Measurements from ENCODE around the gene ATXN1.
A peak's percentile ranks its signal among the peaks of the same experiment; 100 is the strongest.
"Not testable (repeated sequence)": the region's sequence is repeated elsewhere in the genome, so short reads cannot be mapped to it uniquely, and the experiment has no call there.

ATXN1 gene

DNA sequence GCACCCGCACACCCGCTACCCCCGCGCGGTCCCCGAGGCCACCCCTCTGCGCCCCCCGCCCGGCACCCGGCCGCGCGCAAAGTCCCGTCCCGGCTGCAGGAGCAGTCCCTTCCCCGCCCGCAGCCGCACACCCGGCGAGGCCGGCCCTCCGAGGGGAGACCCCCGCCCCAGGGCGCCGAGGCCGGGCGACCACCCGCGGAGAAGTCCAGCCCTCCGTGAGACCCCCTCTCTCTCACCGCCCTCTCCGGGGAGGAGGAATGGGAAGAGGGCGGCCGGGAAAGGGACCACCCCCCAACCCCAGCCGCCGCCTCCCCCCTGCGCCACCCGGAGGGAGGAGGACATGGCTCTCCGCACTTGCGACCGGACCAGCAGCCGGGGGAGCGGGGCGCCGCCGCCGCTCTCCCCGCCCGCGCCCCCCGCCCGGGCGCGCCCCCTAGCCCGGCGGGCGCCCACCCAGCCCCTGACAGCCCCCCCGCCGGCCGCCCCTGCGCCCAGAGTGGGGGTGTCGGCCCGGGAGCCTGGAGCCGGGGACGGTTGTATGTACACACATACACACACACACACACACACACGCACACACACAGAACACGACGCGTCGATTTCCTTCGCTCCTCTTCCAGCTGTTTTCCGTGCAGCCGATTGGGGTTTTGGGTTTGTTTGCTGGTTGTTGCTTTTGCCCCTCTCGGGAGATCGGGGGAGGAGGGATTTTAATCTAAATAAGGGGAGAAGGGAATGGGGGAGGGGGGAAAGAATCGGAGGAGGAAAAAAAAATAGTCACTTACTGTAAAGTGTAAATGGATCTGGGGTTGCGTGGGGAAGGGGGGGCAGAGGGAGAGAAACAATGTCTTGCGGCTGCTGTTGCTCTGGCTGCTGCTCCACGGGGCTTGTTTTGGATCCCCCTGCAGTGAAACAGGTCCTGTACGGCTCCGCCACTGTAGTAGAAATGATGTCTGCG, at the start of gene ATXN1:
TSS of gene ATXN1 (minus strand) at position 945 of the 955 bp plus-strand sequence.
- DNase-seq = peak; percentile 6

DNA sequence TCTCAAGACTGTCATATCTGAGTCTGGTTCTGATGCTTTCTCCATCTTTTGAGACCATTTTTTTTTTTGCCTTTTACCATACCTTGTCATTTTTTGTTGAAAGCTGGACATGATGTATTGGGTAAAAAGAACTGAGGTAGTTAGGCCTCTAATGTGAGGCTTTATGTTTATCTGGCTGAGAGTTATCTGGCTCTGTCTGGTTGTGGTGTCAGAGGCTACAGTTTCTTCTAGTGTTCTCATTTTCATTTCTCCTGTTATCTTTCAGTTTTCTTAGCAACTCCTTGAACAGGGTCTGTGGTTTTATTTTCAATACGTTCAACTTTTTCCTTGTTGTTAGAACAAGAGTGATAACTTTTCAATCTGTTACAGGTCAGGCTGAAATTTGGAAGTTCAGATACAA, 49.2 kb upstream of the ATXN1 start:
- DNase-seq = no peak

DNA sequence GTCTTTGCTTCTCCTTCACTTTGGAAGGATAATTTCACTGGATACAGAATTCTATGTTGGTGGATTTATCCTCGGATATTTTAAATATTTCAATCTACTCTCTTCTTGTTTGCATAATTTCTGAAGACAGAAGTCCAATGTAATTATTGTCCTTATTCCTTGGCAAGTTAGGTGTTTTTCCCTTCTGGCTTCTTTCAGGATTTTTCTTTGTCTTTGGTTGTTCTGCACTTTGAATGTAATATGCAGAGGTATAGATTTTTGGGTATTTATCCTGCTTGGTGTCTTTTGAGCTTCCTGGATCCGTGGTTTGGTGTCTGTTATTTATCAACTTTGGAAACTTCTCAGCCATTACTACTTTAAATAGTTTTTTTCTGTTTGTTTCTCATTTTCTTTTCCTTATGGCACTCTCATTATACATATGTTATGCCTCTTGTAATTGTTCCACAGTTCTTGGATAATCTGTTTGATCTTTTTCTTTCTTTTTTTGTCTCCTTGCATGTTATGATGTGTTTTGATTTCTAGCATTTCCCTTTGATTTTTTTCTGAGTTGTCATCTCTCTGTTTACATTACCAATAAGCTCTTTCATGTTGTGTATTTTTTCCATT, 48.6 kb upstream of the ATXN1 start:
- no peak for DNase-seq

DNA sequence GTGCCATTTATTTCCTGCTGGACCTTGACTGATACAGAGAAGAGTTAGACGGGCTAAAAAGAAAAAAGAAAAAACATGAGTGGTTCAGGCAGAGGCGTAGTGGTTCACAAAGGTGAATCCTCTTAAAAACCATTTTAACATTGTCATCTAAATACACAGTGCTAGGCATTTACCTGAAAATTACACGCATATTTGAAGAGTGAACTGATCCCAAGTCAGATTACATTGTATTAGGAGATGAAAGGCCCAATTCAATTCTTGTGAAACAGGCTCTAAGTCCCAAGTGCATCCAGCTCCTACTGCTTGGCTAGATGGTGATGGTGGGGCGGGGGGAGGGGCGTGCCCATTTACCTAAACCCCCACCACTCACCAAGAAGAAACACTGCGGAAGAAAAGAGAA, 46.7 kb upstream of the ATXN1 start:
- DNase-seq = no peak

DNA sequence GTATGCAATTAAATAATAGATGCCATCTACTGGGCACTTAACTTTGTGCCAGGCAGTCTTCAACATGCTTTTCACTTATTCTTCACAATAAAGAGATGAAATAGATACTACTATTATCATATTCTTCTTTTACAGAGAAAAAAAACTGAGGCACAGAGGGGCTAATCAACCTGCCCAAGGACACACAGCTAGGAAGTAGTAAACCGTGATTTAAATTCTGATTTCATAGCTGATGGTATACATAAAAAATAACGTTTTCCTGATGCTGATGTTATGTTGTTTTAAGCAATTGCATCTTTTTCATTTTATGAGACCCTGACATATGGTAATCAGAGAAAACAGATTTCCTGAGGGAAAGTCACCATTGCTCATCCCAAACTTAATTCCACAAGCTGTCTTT, 45.1 kb upstream of the ATXN1 start:
- no peak for DNase-seq

DNA sequence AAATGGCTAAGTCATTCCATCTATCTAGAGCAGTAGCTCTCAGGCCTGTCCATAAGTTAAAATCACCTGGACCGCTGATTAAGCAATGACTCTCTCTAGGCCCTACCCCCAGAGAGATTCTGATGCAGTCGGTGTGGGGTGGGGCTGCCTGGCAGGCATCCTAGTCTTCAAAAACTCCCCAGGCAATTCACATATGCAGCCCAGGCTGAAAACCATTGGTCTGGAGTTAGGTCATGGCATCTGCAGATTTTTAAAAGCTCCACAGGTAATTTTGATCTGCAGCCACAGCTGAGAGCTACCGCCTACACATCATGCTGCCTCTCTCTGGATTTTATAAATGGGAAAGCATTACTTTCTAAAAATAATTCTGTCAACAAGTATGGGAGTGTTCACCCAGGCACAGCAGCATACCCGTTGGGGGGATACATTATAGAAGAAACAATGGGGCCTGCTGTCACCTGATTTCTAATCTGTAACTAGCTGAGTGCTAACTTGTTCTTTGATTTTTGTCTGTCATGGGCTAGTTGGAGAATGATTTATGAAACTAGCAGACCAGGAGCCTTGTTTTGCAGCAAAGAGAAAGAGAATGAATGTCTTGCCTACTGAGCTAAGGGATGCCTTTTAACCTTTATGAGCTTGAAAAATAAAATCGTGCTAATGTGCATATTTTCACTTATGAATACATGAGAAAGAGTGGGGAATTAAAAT, 44.1 kb upstream of the ATXN1 start:
- DNase-seq = no peak

DNA sequence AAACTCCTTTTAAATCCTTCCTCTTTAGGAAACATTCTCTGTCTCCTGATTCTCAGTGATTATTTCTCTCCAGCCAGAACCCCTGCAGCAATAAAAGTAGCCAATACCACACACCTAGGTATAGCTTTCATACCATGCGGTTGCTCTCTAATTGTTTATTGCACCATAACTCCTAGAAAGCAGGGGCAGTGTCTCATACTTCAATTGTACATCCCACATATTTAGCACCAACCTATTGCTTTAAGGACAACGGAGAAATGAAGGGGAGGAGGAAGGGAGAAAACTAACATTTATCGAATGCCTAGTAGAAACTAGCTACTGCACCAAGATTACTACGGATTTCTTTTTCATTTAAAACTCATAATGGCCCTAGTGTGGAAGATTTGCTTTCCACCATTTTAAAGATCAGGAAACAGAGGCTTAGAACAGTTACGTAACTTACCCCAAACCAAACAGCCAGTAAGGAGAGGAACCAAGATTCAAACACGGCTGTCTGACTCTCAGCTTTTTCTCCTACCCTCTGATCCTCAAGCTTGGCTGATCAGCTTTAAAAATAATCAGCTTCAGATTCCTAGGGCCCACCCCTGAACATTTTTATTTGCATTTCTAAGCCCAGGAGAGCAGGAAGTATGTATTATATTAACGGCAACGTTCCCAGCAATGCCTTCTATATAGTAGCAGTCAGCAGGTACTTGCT, 43.4 kb upstream of the ATXN1 start:
- no peak for DNase-seq

DNA sequence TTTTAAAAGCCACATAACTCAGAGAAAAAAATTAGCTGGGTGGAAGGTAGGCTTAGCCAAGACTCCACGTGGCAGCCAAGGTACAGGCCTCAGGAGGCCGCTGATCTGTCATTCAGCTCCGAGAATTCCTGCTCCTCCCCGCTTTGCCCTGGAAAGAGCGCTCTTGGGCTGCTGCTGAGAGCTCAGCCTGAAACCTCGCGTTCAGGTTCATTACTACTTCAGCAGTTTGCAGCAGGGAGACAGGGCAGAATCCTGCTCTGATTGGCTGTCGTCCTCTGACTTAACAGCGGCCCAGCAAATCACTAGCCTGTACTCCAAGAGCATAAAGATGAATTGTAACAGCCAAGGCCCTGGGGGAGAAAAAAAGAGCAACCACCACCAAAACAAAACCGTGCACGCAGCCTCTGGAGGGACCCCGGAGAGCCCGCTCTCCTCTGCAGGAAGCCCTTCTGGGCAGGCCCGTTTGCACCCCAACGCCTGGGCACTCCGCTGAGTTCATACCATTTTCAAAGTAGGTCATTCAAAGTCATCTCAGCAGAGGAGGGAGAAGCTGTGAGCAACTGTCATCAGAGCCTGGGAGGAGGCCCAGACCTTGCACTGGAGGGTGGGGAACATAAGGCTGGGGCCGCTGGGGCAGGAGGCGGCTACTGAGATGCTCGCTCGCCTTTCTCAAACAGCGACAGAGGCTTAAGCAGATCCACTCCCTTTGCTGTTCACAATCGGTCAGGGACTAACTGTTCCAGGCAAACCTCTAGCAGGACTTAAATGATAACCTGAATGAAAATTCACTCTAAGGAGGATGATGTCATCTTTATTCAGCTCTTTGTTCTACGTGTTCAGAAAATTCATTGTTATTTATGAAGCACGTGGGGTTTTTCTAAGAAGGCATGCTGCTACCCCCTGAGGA, 42.3 kb upstream of the ATXN1 start:
- DNase-seq = no peak

DNA sequence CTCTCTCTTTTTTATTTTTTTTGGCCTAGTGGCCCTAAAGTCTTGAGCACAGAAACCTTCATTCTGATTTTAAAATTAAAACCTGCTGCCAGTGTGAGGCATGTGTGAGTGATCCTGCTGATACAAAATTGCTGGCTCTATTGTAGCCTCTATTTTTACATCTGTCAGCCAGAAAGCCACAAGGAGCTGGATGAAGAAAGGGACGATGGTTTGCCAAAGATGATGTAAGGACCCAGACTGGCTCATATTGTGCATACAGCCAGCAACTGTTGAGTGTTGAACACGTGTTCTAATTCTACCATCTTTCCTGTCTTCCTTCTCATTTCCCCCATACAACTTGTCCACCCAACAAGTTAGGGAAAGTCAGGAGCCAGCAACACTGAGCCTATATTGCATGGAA, 40.8 kb upstream of the ATXN1 start:
- DNase-seq = no peak

DNA sequence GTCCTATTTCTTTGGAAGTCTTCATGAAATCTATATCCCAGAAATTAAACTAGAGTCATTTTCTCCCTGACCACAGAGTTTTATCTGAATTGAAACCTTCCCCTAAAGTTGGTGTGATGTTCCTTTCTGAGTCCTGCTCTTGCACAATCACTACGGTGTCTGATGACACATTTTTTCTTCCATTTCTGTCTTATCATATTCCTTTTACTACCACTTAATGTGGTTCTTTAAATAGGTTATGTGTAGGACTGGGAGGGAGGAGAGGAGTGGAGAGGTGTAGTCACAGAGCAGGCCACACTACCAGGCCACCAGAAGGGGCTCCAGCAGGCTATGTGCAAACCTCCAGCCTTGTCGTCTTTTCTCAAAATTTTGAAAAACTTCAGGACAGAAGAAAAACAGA, 39.7 kb upstream of the ATXN1 start:
- no peak for DNase-seq

DNA sequence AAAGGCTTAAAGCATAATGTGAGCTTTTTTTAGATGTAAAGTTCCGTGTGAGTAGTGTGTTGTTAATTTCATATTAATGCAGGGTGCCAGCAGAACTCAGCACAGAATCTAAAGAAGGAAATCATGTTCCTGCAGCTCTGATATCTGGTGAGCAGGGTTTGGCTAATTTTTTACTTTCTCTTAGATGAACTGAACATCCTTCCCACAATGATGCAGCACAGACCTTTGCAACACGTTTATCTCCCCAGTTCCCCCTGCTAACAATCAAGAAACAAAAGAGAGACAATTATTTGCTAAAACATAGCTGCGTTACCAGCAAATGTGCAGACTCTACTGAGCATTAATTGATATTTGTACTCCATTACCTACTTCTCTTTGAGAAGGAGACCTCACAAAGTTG, 39.1 kb upstream of the ATXN1 start:
- no peak for DNase-seq

DNA sequence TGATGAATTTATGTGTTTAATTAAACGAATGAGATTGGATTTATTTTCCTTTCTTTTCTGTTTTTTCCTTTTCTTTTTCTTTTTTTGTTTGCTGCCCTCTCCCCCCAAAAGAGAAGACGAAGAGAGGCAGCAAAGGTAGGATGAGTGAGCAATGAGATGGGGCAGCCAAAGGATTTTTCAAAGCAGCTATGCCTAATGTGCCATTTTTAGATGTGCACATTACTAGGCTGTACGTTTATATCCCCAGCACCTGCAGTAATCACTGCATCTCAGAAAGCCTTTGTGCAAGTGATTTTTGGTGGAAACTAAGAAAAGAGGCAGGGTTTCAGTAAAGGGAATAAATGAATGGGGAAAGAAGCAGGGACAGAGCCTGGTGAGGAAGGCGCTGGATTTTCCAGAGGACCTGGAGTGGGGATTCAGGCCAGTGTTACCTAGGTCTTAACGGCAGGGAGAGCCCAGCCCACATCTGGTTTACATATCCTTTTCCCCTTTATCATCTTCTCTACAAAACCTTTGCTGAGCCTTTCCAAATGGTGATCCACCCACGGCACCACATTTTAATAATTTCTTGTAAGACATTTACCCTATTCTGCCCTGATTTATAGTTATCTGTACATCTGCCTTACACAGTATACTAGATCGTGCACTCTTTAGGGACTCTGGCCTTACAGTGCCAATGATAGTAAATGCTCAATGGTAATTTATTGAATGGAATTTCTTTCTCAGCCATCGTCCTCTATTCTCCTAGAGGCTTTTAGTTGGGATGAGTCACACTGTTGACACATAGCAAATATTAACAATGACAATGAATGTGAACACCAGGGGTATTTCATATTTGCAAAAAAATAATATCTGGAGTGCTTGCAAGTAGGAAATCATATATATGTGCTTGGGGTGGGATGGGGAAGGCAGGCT, 38.3 kb upstream of the ATXN1 start:
- DNase-seq = no peak

DNA sequence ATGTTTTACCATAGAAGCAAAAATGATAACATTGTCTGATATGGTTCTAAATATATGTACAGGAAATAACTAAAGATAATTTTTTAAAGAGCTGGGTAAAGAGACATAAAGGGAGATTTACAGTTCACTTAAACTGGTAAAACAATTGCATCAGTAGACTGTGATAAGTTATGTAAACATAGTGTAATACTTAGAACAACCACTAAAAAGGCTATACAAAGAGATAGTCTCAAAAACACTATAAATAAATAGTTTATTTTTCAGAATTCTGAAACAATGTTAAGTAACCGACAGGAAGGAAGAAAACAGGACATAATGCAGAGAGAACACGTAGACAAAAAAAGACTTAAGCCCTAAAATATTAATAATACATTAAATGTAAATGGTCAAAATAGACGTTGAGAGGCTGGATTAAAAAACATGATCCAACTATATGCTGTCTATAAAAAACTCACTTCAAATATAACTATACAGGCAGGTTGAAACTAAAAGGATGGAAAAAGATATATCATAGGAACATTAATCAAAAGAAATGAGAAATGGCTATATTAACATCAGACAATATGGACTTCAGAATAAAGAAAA, 32.7 kb upstream of the ATXN1 start:
- no peak for DNase-seq

DNA sequence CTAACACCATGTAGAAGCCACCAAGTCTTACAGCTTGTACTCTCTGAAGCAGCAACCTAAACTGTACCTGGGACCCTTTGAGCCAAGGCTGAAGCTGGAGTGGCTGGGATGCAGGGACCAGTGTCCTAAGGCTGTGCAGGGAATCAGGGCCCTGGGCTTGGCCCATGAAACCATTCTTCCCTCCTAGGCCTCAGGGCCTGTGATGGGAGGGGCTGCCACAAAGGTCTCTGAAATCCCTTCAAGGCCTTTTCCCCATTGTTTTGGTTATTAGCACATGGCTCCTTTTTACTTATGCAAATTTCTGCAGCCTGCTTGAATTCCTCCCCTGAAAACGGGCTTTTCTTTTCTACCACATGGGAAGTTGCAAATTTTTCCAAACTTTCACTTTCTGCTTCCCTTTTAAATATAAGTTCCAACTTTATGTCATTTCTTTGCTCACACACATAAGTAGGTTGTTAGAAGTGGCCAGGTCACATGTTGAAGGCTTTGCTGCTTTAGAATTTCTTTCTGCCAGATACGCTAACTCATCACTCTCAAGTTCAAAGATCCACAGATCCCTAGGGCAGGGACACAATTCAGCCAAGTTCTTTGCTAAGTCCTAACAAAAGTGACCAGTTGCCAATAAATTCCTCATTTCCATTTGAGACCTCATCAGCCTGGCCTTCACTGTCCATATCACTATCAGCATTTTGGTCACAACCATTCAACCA, 28.2 kb upstream of the ATXN1 start:
- DNase-seq = no peak

DNA sequence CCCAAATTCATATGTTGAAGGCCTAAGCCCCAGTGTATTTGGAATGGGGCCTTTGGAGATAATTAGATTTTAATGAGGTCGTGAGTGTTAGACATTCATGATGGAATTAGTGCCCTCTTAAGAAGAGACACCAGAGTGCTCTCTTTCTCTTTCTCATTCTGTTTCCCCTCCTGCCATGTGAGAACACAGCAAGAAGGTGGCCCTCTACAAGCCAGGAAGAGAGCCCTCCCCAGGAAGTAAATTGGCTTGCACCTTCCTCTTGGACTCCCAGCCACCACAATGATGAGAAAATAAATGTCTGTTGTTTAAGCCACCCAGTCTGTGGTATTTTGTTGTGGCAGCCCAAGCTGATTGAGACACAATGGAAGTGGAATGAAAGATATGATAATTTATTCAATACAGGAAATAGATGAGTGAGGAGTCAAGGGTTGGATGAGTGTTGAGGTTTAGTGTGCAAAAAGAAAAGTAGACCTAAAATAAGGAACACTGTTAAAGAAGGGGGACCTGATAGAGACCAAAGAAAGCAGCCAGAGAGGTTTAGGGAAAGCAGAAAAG, 25.9 kb upstream of the ATXN1 start:
- DNase-seq = no peak

DNA sequence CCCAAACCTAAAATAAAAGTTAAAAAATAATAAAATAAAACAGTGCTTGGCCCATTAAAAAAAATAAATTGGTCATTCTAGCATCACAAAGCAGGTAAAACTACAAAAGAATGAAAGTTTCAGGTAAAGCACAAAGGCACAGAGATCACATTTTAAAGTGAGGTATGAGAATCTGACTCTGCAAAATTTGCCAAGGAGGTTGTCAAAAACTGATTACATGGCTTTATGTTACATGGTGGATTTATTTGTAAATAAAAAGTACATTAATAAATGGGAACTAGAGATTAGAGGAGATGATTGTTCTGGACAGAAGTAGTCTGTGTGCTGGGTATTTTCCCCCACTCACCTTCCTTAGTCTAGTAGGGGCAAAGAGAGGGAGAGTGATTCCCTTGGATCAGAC, 24.2 kb upstream of the ATXN1 start:
- DNase-seq = no peak

DNA sequence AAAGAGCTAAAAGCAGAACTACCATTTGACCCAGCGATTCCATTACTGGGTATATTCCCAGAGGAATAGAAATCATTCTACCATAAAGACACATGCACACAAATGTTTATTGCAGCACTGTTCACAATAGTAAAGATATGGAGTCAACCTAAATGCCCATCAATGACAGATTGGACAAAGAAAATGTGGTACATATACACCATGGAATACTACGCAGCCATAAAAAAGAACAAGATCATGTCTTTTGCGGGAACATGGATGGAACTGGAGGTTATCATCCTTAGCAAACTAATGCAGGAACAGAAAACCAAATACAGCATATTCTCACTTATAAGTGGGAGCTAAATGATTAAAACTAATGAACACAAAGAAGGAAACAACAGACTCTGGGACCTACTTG, 23.7 kb upstream of the ATXN1 start:
- not testable (repeated sequence) for DNase-seq

DNA sequence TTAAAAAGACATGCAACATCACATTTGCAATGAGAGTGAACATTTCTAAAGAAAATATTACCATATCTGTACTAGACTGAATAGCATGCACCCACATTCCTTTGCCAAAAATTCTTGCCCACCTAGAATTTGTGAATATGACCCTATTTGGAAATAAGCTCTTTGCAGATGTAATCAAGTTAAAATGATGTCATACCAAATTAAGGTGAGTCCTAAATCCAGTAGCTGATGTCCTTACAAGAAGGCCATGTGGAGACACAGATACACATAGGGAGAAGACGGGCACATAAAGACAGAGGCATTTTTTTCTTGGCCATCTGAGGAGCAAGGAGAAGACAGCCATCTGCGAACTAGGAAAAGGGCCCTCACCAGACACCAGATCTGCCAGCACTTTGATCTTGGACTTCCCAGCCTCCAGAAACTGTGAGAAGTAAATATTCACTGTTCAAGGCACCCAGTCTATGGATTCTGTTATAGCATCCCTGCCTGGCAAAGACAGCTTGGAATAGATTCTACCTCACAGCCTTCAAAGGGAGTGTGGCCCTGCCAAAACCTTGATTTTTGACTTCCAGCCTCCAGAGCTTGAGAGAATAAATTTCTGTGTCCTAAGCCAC, 22.8 kb upstream of the ATXN1 start:
- DNase-seq = no peak

DNA sequence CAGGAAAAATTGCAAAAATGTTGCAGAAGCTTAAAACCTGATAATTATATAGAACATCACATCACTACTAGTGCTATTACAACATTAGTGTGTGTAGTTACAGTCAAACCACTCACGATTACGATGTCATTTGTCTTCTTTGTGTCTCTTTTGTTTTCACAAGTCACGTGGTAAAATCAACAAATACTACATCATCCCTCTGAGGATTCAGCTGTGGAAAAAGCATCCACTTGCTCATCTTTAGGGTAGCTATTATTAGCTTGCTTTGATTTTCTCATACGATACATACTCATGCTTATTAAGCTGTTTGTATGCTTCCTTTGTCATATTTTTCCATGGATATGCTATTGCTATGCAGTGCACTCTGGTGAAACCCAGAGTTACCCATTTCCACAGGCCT, 22.2 kb upstream of the ATXN1 start:
- DNase-seq = no peak

All from GDM1 (cell line).